GM19351 (cell line): ENCODE measurements around the gene FER.
"Not testable (repeated sequence)": the region's sequence is repeated elsewhere in the genome, so short reads cannot be mapped to it uniquely, and the experiment has no call there.

ENCODE experiments used
- ATAC-seq: cut with Tn5 transposase; IDR thresholded peaks from one replicate; pipeline ENCODE4 v1.9.1; 2021; ENCODE audit warnings: mild to moderate bottlenecking, moderate library complexity; ENCODE audit not compliant: unreplicated experiment

Gene FER

GRCh38 chr5:108797986-108798385, 50.3 kb downstream of the FER start:
- ATAC-seq: no peak

GRCh38 chr5:108798513-108799265, 51.0 kb downstream of the FER start:
- ATAC-seq: no peak

- ATAC-seq: no peak
These were observed 53.6 kb downstream of the FER start for GRCh38 chr5:108801301-108801700.

- ATAC-seq: no peak
These were observed 54.1 kb downstream of the FER start for GRCh38 chr5:108801776-108802175.

GRCh38 chr5:108810717-108811116, 63.0 kb downstream of the FER start:
- ATAC-seq: no peak

- ATAC-seq: no peak
These were observed 66.0 kb downstream of the FER start for GRCh38 chr5:108813673-108814072.

GRCh38 chr5:108814551-108814950, 66.9 kb downstream of the FER start:
- ATAC-seq: no peak

- peak; percentile 99 for ATAC-seq
These were observed 71.0 kb downstream of the FER start for GRCh38 chr5:108818613-108819272.

- no peak for ATAC-seq
These were observed 73.3 kb downstream of the FER start for GRCh38 chr5:108820983-108821382.

- ATAC-seq: no peak
These were observed 74.7 kb downstream of the FER start for GRCh38 chr5:108822211-108822947.

- ATAC-seq: no peak
These were observed 79.4 kb downstream of the FER start for GRCh38 chr5:108827131-108827530.

- no peak for ATAC-seq
These were observed 83.1 kb downstream of the FER start for GRCh38 chr5:108830705-108831276.

- no peak for ATAC-seq
These were observed 88.8 kb downstream of the FER start for GRCh38 chr5:108836492-108836891.

- not testable (repeated sequence) for ATAC-seq
These were observed 94.7 kb downstream of the FER start for GRCh38 chr5:108842260-108842941.

GRCh38 chr5:108851129-108851528, 103.4 kb downstream of the FER start:
- not testable (repeated sequence) for ATAC-seq

GRCh38 chr5:108857905-108858304, 110.2 kb downstream of the FER start:
- no peak for ATAC-seq

- ATAC-seq: peak; percentile 100
These were observed 111.3 kb downstream of the FER start for GRCh38 chr5:108858959-108859358.

- no peak for ATAC-seq
These were observed 114.5 kb downstream of the FER start for GRCh38 chr5:108862211-108862610.

GRCh38 chr5:108866097-108866496, 118.4 kb downstream of the FER start:
- ATAC-seq: not testable (repeated sequence)

GRCh38 chr5:108867656-108868055, 120.0 kb downstream of the FER start:
- no peak for ATAC-seq

- ATAC-seq: no peak
These were observed 121.4 kb downstream of the FER start for GRCh38 chr5:108869066-108869465.
